Activated CD8-positive, alpha-beta T cell treated with anti-CD3 and anti-CD28 coated beads for 36 hours (primary cell): ENCODE measurements around the gene SPO11. TPM values are rescaled to one million over a fixed set of nuclear protein-coding genes. Genes with fewer than 3 reads are reported as not detected.

ENCODE experiments used
- ATAC-seq: fragments of 200-7000 bp; cut with Tn5 transposase; one replicate; pipeline ENCODE4 v1.10.0; 2021; ENCODE audit warnings: mild to moderate bottlenecking, moderate library complexity
- CTCF ChIA-PET: fragments of 350-600 bp; sonication (Branson Sonifier 250); formaldehyde crosslinking; loops from one replicate; lab custom pipeline; 2021; ENCODE audit warnings: antibody characterized with exemption; lab: Charles Lee
- POLR2A ChIA-PET: fragments of 350-600 bp; sonication (Branson Sonifier 250); formaldehyde crosslinking; loops from one replicate; lab custom pipeline; 2021; ENCODE audit warnings: antibody characterized with exemption; lab: Charles Lee
- DNase-seq: peaks from one replicate; pipeline ENCODE4 v3.0.0-alpha.2; 2020
- H3K27ac Mint-ChIP-seq: one replicate; pipeline ENCODE4 v1.8.0; 2021; ENCODE audit warnings: mild to moderate bottlenecking, mixed read lengths
- H3K27me3 Mint-ChIP-seq: one replicate; pipeline ENCODE4 v1.8.0; 2021; ENCODE audit warnings: mixed read lengths
- H3K36me3 Mint-ChIP-seq: one replicate; pipeline ENCODE4 v1.8.0; 2021; ENCODE audit warnings: low read depth, mixed read lengths
- H3K4me1 Mint-ChIP-seq: one replicate; pipeline ENCODE4 v1.8.0; 2021; ENCODE audit warnings: low read depth, mixed read lengths
- H3K4me3 Mint-ChIP-seq: one replicate; pipeline ENCODE4 v1.8.0; 2021; ENCODE audit warnings: mild to moderate bottlenecking, moderate library complexity, mixed read lengths
- H3K9me3 Mint-ChIP-seq: one replicate; pipeline ENCODE4 v1.8.0; 2021; ENCODE audit warnings: mixed read lengths
- intact Hi-C: fragments of 100-400 bp; cut with micrococcal nuclease; formaldehyde crosslinking; loops from one replicate; pipeline ENCODE4 v1.10.0; 2022
- total RNA-seq, 2 experiments: library from RNA; stranded (reverse); gene quantifications; one replicate each; pipeline ENCODE4 v1.2.3, GENCODE V29; 2021
- TF ChIP-seq, protein P1 (sequence below): fragments of 200-600 bp; IDR thresholded peaks from one replicate; pipeline ENCODE4 v1.8.0; 2022; ENCODE audit warnings: antibody characterized with exemption, mild to moderate bottlenecking

The SPO11 gene
- total RNA-seq, 2 experiments from 2014 or later: not detected

DNA sequence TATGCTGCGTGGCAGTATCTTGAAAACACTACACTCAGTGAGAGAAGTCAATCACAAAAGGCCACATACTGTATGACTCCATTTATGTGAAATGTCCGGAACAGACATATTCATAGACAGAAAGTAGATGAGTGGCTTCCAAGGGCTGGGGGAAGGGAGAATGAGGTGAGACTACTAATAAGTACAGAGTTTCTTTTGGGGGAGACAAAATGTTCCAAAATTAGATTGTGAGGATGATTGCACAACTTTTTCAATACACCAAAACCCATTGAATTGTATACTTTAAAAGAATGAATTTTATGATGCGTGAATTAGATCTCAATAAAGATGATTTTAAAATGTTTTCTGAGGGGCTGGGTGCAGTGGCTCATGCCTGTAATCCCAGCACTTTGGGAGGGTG lies 9.2 kb upstream of the SPO11 start:
- no peak for ATAC-seq
- Mint-ChIP-seq H3K4me1 (no peaks in the 10 kb centered on the region), H3K36me3 (no peaks in the 10 kb centered on the region), H3K27me3 (peaks cover 30% of the 10 kb centered on the region), H3K27ac (no peak overlapping the region), H3K9me3 (no peaks in the 10 kb centered on the region), H3K4me3 (no peak overlapping the region)
- POLR2A ChIA-PET: no interaction called here
- intact Hi-C loops: no loop called here
- DNase-seq: no peak
- TF ChIP-seq, protein P1, sequence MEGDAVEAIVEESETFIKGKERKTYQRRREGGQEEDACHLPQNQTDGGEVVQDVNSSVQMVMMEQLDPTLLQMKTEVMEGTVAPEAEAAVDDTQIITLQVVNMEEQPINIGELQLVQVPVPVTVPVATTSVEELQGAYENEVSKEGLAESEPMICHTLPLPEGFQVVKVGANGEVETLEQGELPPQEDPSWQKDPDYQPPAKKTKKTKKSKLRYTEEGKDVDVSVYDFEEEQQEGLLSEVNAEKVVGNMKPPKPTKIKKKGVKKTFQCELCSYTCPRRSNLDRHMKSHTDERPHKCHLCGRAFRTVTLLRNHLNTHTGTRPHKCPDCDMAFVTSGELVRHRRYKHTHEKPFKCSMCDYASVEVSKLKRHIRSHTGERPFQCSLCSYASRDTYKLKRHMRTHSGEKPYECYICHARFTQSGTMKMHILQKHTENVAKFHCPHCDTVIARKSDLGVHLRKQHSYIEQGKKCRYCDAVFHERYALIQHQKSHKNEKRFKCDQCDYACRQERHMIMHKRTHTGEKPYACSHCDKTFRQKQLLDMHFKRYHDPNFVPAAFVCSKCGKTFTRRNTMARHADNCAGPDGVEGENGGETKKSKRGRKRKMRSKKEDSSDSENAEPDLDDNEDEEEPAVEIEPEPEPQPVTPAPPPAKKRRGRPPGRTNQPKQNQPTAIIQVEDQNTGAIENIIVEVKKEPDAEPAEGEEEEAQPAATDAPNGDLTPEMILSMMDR: no peak
- CTCF ChIA-PET: no interaction called here

DNA sequence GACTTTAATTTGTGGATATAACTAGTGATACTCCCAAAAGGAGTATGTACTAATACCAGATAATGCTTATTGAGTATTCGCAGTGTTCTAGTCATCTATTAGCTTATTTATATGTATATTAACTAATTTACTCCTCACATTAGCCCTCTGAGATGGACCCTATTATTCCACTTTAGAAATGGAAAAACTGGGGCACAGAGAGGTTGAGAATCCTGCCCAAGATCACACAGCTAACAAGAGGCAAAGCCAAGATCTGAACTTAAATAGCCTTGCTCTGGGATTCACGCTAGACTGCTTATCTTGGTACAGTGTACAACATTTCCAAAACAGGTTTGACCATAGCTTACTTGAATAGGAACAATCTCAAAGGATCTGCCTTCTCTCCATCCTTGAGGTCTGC lies 8.5 kb upstream of the SPO11 start:
- H3K27ac Mint-ChIP-seq: no peak overlapping the region
- H3K9me3 Mint-ChIP-seq: no peaks in the 10 kb centered on the region
- ATAC-seq: no peak

DNA sequence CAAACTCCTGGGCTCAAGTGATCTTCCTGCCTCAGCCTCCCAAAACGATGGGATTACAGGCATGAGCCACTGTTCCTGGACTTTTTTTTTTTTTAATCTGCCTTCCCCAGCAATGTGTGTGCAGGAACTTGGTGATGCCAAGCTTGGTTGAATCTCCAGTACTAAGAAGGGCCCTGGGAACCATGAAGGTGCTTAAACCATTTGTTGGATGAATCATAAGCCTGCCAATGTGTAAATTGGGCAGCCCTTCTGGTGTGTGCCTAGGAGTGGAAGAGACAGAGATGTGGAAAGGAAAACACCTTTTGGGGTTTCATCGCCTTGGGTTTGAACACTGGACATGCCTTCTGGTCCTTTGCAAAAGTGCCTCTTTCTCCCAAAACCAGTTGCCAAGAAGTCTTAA lies 7.1 kb upstream of the SPO11 start:
- intact Hi-C loops: no loop called here
- peaks cover 31% of the 10 kb centered on the region for H3K27me3 Mint-ChIP-seq
- CTCF ChIA-PET: interaction anchor here (0.6 to 1.1 kb wide), 2 partner anchors 24 to 827 kb away, joined by 3 to 6 read pairs; no protein-coding TSS in a partner anchor
- TF ChIP-seq, protein P1: no peak
- H3K27ac Mint-ChIP-seq: no peak overlapping the region
- no peak for ATAC-seq
- DNase-seq: no peak
- no peaks in the 10 kb centered on the region for H3K36me3 Mint-ChIP-seq
- no peaks in the 10 kb centered on the region for H3K9me3 Mint-ChIP-seq
- H3K4me3 Mint-ChIP-seq: no peak overlapping the region
- POLR2A ChIA-PET: no interaction called here
- H3K4me1 Mint-ChIP-seq: no peaks in the 10 kb centered on the region

More for the DNA sequence above, 8.5 kb upstream of the SPO11 start:
- intact Hi-C loops: no loop called here
- DNase-seq: no peak
- TF ChIP-seq, protein P1: no peak
- H3K27me3 Mint-ChIP-seq: peaks cover 30% of the 10 kb centered on the region
- no peak overlapping the region for H3K4me3 Mint-ChIP-seq
- H3K4me1 Mint-ChIP-seq: no peaks in the 10 kb centered on the region
- no peaks in the 10 kb centered on the region for H3K36me3 Mint-ChIP-seq
- ChIA-PET CTCF (no interaction called here), POLR2A (no interaction called here)

DNA sequence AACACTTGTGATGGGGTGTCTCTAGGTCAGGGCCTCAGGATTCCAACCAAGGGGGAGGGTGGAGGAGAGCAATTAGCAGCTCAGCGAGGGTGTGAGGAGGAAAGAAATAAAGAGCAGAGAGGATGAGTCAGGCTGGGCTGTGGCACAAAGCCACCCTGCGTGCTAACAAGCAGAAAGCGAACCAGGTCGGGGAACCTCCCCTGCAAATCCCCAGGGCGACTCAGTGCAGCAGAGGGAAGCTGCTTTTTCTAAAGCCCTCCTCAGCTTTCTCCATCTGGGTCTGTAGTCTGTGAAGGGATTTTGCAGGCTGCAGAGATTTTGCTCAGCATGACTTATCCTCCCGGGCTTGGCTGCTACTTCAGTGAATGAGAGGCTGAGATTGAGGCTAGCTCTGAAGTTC lies 6.6 kb upstream of the SPO11 start:
- Mint-ChIP-seq H3K4me3 (no peak overlapping the region), H3K4me1 (no peaks in the 10 kb centered on the region), H3K27ac (no peak overlapping the region), H3K27me3 (peaks cover 31% of the 10 kb centered on the region), H3K9me3 (no peaks in the 10 kb centered on the region), H3K36me3 (no peaks in the 10 kb centered on the region)
- ATAC-seq (peak; percentile 37), DNase-seq (peak; percentile 25)
- POLR2A ChIA-PET: no interaction called here
- intact Hi-C loops: no loop called here
- TF ChIP-seq, protein P1: no peak
- CTCF ChIA-PET: interaction anchor here (1.1 kb wide), 1 partner anchor 23 kb away, joined by 6 read pairs; no protein-coding TSS in a partner anchor

DNA sequence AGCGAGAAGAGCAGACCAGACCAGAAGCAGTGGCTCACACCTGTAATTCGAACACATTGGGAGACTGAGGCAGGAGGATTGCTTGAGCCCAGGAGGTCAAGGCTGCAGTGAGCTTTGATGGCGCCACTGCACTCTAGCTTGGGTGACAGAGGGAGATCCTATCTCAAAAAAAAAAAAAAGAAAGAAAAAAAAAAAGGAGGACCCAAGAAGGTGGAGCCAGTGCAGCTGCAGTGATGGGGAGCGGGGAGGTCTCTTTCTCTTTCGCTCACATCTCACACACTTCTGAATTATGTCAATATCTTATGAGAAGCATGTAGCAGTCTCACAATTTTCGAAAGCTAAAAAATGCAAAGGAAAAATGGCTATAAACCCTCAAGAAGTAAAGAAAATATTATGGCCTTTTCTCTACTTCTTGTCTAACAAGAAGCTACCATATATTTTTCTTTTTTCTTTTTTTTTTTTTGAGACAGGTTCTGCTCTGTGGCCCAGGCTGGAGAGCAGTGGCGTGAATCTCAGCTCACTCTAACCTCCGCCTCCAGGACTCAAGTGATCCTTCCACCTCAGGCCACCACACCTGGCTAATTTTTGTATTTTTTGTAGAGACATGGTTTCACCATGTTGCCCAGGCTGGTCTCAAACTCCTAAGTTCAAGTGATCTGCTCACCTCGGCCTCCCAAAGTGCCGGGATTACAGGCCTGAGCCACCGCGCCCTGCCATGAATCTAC lies 3.8 kb upstream of the SPO11 start:
- POLR2A ChIA-PET: no interaction called here
- ATAC-seq (no peak), DNase-seq (no peak)
- no peaks in the 10 kb centered on the region for H3K36me3 Mint-ChIP-seq
- no peaks in the 10 kb centered on the region for H3K4me1 Mint-ChIP-seq
- intact Hi-C loops: no loop called here
- no peaks in the 10 kb centered on the region for H3K9me3 Mint-ChIP-seq
- TF ChIP-seq, protein P1: no peak
- peaks cover 20% of the 10 kb centered on the region for H3K27me3 Mint-ChIP-seq
- H3K27ac Mint-ChIP-seq: no peak overlapping the region
- CTCF ChIA-PET: interaction anchor here (1.1 to 1.4 kb wide), 3 partner anchors 14 to 236 kb away, joined by 3 read pairs; no protein-coding TSS in a partner anchor
- no peak overlapping the region for H3K4me3 Mint-ChIP-seq
